Muscle of leg (tissue), 11 donors: ENCODE measurements around the gene MAGEA11. TPM values are rescaled to one million over a fixed set of nuclear protein-coding genes. Genes with fewer than 3 reads are reported as not detected.
"Not testable (repeated sequence)": the region's sequence is repeated elsewhere in the genome, so short reads cannot be mapped to it uniquely, and the experiment has no call there.

ENCODE experiments used
- DNase-seq: peaks from one replicate; pipeline ENCODE4 v3.0.0; 2013
- H3K27ac ChIP-seq: one replicate; pipeline ENCODE4 v1.5.1; 2013; ENCODE audit warnings: mild to moderate bottlenecking, low read length, control low read depth
- H3K27me3 ChIP-seq: one replicate; pipeline ENCODE4 v1.6.1; 2013; ENCODE audit warnings: low read length; ENCODE audit not compliant: control insufficient read depth, insufficient read depth
- H3K36me3 ChIP-seq: one replicate; pipeline ENCODE4 v1.6.1; 2013; ENCODE audit warnings: low read length; ENCODE audit not compliant: control insufficient read depth, insufficient read depth
- H3K4me1 ChIP-seq: one replicate; pipeline ENCODE4 v1.6.1; 2013; ENCODE audit warnings: low read length; ENCODE audit not compliant: control insufficient read depth, insufficient read depth
- H3K4me3 ChIP-seq: one replicate; pipeline ENCODE4 v1.5.1; 2013; ENCODE audit warnings: low read length, control low read depth
- H3K9me3 ChIP-seq: replicated peaks from 2 replicates; pipeline ENCODE4 v1.6.1; 2013; ENCODE audit warnings: low read depth, low read length; ENCODE audit not compliant: control insufficient read depth
- WGBS: methylation state at CpG from one replicate; pipeline ENCODE4 v1.1.5; 2013; ENCODE audit warnings: missing lambda C conversion rate; ENCODE audit not compliant: insufficient coverage; 5-methylcytosine and 5-hydroxymethylcytosine counted together
- polyA plus RNA-seq, 8 donors: library from polyadenylated mRNA; unstranded; fragments of 120-200 nt; gene quantifications; one replicate each; pipeline versions ENCODE4 v1.2.1 to v1.2.3, GENCODE V29; 2013; ENCODE audit warnings: inconsistent platforms in 1 of 8, low replicate concordance in 1 of 8; ENCODE audit not compliant: insufficient read length in 8 of 8, insufficient read depth in 1 of 8
- total RNA-seq: library from RNA; stranded (reverse); fragments of 120-200 nt; gene quantifications from one replicate; pipeline ENCODE4 v1.2.4, GENCODE V29; 2013

Gene MAGEA11
- total and polyA plus RNA-seq, 9 donors: not detected

DNA sequence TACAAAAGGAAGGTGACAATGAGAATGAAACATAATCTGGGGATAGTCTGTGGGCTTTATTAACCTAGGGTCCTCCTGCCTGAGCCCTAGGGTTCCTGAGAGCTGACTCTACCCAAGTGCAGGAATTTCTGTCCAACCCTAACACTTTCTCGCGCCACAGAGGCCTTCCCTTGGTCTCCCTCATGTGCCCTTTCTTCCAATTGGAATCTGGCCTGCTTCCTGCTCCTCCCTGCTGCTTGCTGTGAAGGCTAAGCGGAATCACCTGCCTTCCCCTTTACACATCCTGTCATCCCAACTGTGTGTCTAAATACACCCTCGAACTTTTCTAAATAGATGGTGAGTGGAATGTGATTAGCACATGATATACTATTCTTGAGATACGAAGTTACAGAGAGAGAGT, 5.9 kb downstream of the MAGEA11 start:
- no peaks in the 10 kb centered on the region for H3K4me1 ChIP-seq
- peaks cover 13% of the 10 kb centered on the region for H3K27me3 ChIP-seq
- no peak overlapping the region for H3K27ac ChIP-seq
- 78% methylated on average over 2 of the region's 5 CpGs for WGBS
- no peaks in the 10 kb centered on the region for H3K36me3 ChIP-seq
- H3K4me3 ChIP-seq: no peak overlapping the region
- no peak for DNase-seq
- H3K9me3 ChIP-seq: no peaks in the 10 kb centered on the region

DNA sequence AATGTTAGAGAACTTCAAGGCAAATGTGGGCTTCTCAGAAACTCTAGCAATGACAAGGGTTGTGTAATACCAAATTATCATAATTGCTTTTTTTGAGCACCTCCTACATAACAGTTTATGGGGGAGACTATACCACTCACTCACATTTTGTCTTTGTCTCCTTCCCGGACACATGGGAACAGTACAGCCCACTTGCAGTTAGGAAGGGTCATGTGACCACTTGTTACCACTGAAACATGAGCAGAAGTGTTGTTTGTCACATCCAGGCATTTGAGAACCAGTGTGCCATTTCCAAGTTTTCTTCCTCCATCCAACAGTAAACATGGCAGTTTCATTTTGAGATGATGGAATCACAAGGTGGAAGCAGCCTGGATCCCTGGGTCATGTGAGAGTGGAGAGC, 6.9 kb downstream of the MAGEA11 start:
- no peak overlapping the region for H3K27ac ChIP-seq
- no peaks in the 10 kb centered on the region for H3K9me3 ChIP-seq
- no peaks in the 10 kb centered on the region for H3K4me1 ChIP-seq
- H3K4me3 ChIP-seq: no peak overlapping the region
- no peak for DNase-seq
- H3K36me3 ChIP-seq: no peaks in the 10 kb centered on the region
- H3K27me3 ChIP-seq: peaks cover 12% of the 10 kb centered on the region
- WGBS: 57% methylated on average over 1 of the region's 1 CpG

DNA sequence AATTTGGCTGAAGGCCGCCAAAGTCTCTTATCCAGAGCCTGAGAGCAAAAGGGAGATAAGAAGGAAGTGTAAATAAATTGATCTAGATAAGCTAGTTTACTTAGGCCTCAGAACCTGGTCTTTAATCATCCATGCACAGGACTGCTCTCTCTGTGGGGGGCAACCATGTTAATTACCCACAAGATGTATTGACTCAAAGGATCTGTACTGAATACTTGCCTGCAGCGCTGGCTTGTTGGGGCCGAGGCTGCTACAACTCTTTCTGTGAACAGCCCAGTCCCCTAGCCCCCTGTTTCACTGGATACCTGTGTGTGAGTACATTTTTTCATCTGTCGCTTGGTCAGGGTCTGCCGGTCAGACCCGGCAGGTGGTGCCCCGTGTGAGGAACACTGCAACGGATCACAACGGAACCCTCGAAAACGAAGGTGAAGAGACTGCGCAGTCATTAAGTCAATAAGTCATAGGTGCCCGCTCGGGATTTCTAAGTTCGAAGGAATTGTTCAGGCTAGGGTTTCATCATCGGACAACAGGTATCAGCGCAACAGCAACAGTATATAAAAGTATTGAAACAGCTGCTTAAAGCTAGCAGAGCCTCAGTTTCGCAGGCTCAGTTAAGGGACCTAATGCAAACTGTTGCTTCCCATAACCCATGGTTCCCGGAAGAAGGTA, 8.3 kb downstream of the MAGEA11 start:
- no peaks in the 10 kb centered on the region for H3K4me1 ChIP-seq
- H3K4me3 ChIP-seq: no peak overlapping the region
- H3K9me3 ChIP-seq: no peaks in the 10 kb centered on the region
- WGBS: 74% methylated on average over 17 of the region's 19 CpGs
- no peaks in the 10 kb centered on the region for H3K36me3 ChIP-seq
- H3K27ac ChIP-seq: no peak overlapping the region
- DNase-seq: no peak
- H3K27me3 ChIP-seq: peaks cover 10% of the 10 kb centered on the region

DNA sequence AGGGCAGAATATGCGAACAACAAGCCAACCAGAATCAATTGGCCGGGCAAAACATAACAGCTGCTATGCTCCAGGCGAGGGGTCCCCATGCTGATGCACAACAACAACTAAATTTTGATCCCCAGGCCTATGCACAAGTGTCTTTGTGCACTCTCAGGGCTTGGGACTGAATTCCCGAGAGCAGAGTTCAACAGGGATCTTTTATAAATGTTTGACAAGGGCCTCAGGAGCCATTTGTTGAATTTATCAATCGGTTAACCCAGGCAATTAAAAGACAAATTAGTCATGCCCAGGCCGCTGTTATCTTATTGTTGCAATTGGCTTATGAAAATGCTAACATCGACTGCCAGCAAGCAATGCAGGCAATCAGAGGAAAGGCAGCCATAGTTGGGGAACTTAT, 9.4 kb downstream of the MAGEA11 start:
- not testable (repeated sequence) for H3K27ac ChIP-seq, H3K4me1 ChIP-seq, H3K36me3 ChIP-seq, H3K4me3 ChIP-seq, H3K9me3 ChIP-seq, H3K27me3 ChIP-seq, DNase-seq
- 70% methylated on average over 6 of the region's 7 CpGs for WGBS

DNA sequence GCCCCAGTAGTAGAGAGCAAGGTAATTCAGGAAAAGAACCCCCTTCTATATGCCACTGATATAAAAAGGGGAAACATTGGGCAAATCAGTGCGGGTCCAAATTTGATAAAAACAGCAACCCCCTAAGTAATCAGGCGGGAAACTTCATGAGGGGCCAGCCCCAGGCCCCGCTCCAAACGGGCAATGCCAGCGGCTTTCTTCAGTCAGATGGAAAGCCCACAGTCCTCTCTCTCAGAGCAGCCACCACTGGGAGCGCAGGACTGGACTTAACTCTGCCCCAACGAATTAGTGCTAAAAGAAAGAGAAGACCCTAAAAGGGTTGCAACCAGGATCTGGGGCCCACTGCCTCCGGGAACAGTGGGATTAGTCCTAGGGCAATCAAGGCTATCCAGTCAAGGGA, 9.9 kb downstream of the MAGEA11 start:
- Histone ChIP-seq H3K27me3 (peaks cover 9% of the 10 kb centered on the region), H3K4me3 (no peak overlapping the region), H3K36me3 (no peaks in the 10 kb centered on the region), H3K4me1 (no peaks in the 10 kb centered on the region), H3K27ac (no peak overlapping the region), H3K9me3 (no peaks in the 10 kb centered on the region)
- WGBS: 93% methylated on average over 5 of the region's 8 CpGs
- DNase-seq: no peak

DNA sequence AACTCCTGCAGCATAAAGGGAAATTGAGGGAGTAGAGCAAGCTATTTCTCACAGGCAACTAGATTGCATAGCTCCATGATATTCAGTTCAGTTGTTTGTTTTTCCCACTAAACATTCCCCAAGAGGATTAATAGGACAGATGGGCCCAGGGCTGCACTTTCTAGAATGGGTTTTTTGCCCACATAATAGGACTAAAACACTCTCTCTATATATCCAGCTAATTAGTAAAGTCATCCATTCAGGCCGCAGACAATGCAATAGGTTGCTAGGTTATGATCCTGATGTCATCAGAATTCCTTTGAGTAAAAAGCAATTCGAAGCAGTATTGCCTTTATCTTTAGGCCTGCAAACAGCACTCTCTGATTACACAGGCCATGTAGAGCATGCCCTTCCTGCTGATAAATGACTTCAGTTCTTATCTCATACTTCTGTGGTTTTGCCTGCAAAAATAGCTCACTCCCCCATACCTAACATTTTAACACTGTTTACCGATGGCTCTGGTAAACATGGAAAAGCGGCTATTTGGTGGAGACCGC, 11.8 kb downstream of the MAGEA11 start:
- H3K27me3 ChIP-seq, DNase-seq, H3K27ac ChIP-seq, H3K4me3 ChIP-seq, H3K9me3 ChIP-seq, H3K4me1 ChIP-seq, H3K36me3 ChIP-seq: not testable (repeated sequence)
- no CpG with 5 or more reads among the region's 5 CpGs for WGBS

DNA sequence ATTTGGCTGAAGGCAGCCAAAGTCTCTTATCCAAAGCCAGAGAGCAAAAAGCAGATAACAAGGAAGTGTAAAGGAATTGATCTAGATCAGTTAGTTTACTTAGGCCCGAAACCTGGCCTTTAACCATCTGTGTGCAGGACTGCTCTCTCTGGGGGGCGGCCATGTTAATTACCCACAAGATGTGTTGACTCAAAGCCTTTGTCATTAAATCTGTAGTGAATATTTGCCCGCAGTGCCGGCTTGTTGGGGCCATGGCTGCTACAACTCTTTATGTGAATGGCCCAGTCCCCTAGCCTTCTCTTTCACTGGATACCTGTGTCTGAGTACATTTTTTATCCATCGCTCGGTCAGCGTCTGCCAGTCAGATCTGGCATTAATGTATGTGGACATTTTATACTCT, 15.4 kb downstream of the MAGEA11 start:
- not testable (repeated sequence) for DNase-seq, H3K9me3 ChIP-seq, H3K27me3 ChIP-seq, H3K36me3 ChIP-seq, H3K4me1 ChIP-seq, H3K27ac ChIP-seq, H3K4me3 ChIP-seq
- no CpG with 5 or more reads among the region's 7 CpGs for WGBS

DNA sequence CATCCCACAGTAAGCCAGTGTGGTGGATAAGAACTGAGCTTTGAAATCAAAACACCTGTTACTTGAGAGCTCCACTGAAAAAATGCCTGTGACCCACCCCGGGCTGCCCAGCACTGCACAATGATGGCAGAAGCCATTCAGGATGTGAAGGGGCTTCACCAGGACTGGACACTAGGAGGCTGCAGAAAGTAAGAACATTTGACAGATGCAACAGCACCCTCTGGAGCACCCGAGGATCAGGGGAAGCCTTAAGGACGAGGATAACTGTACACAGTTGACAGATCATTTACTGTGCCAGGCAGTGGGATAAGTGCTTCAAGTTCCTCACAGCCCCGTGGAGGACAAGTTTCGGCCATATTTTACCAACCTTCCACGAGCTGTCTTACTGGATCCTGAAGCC, 30.4 kb downstream of the MAGEA11 start:
- WGBS: no CpG with 5 or more reads among the region's 6 CpGs
- DNase-seq, H3K9me3 ChIP-seq: not testable (repeated sequence)

DNA sequence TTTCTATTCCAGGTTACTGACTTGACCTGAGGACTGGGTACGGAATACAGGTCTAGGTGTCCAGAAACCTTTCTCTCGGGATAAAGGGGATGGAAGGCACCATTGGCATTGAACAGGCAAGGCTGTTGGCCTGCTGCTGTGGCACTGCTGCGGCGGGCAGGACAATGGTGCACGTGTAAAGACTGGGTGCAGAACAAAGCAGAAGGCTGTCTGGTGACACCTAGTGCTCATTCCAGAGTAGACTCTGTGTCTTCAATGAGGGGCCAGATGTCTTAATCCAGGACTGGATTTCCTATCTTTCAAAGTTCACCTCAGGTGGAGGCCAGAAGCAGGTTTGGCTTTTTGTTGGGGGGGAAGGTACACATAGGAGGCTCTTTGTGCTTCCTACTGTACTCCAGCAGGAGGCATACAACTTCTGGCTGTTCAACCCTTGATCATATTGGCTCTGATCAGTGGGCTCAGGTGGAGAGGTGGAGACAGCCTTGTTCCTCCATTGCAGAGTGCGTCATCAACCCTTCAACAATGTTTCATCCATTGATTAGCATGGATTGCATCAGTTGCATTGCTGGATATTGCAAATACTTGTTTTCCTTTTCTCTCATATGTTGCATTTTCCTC, 34.6 kb downstream of the MAGEA11 start:
- not testable (repeated sequence) for H3K9me3 ChIP-seq, DNase-seq, H3K27me3 ChIP-seq, H3K4me1 ChIP-seq, H3K36me3 ChIP-seq, H3K4me3 ChIP-seq, H3K27ac ChIP-seq
- WGBS: no CpG with 5 or more reads among the region's 6 CpGs

More for the DNA sequence above, 30.4 kb downstream of the MAGEA11 start:
- H3K27ac ChIP-seq, H3K36me3 ChIP-seq, H3K27me3 ChIP-seq, H3K4me3 ChIP-seq, H3K4me1 ChIP-seq: not testable (repeated sequence)

DNA sequence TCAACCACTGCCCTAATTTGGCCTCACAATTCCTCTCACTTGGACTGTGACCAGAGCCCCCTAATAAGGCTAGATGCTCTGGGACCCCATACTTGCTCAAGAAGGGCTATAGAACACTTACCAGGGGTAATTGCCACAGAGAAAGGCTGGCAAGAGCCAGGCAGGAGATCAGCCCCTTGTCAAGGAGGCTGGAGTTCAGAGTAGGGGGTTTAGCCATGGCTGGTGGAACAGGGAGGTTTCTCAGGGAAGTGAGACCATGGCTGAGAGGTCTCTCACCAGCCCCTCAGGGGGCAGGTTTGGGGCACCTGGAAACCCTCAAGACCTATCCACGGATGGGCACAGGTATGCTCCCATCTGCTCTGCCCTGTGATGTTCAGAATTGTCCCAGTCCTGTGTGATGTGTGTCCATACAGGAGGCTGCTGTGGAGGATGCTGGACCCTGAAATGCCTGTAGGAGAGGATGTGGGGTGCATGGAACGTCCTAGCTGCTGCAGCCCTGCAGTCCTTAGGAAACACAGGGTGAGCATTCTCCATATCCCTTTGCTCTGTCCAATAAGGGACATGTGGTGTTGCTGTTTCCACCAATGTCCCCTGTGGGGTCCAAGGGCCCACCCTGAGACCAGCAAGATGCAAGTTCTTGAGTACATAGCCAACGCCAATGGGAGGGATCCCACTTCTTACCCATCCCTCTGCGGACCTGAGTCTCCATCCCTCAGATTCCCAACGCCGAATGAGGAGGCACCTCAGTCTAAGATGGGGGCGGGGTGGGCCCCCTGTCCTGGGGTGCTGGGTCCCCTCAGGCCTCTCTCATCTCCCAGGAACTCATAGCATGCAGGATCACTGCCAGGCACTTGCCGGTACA, 45.6 kb downstream of the MAGEA11 start:
- Histone ChIP-seq H3K27me3 (peaks cover 2% of the 10 kb centered on the region), H3K27ac (no peak overlapping the region), H3K4me1 (no peaks in the 10 kb centered on the region), H3K4me3 (no peak overlapping the region), H3K9me3 (no peaks in the 10 kb centered on the region), H3K36me3 (no peaks in the 10 kb centered on the region)
- DNase-seq: no peak
- 83% methylated on average over 2 of the region's 8 CpGs for WGBS
